ENCODE results near the gene HMGCS2. TPM values are rescaled to one million over a fixed set of nuclear protein-coding genes. Genes with fewer than 3 reads are reported as not detected.
A peak's percentile ranks its signal among the peaks of the same experiment; 100 is the strongest.

The HMGCS2 gene
- total and polyA plus RNA-seq, 9 of the 15 experiments (the other 6 are each of a cell fraction or from before 2014, with no cell fraction given), result 0.13 TPM; not detected in 8

DNA sequence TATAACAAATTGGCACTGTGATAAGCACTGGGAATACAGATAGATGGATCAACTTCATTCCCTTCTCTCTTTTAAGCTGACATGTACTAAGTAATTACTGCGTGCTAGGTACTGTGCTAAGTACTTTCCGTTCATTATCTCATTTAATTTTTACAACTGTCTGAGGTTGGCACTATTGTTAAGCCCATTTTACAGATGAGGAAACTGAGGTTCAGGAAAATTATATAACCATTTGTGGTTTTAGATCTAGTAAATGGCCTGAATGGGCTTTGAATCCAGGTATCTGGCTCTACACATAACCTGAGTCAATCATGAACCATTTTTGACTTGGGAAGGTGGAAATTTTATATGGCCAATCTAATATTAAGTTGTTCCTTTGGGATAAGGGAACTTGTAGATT is 3.6 kb upstream of the HMGCS2 start (continued):
- peak; percentile 83 for TF ChIP-seq BCOR (IDR thresholded peaks at IDR 0.05)
- no peak for TF ChIP-seq TRIM28 (IDR thresholded peaks at IDR 0.05)

DNA sequence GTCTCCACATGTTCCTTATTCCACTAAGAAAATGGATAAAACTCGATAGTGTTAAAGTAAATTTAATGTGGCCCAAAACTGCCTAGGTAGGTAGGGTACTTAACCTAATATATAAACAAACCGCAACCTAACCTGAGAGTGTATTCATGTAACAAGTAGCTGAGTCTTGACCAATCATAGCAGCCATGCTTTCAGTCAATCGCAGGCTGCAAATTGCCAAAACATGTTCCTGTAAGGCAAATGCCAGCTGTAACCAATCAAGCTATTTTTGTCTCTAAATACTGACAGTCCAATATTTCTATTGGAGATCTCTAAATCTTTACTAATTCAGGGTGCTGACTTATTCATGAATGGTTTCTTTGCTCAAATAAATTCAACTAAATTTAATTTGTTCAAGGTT is 3.1 kb upstream of the HMGCS2 start:
- Histone ChIP-seq H3K79me2 (ENCODE audit: control insufficient read depth, insufficient read depth, low read length) (no peaks in the 10 kb centered on the region), H3K9me1 (ENCODE audit: control insufficient read depth, insufficient read depth, low read length) (no peaks in the 10 kb centered on the region), H3K4me3 (no peak overlapping the region), H3K4me1 (replicated peaks in 1 of 2; ENCODE audit: control insufficient read depth in 2 of 2, insufficient read depth in 2 of 2, low read length in 2 of 2) (no peaks in the 10 kb centered on the region), H4K20me1 (replicated peaks; ENCODE audit: control insufficient read depth, insufficient read depth, low read length) (no peaks in the 10 kb centered on the region), H3K9me3 (replicated peaks; ENCODE audit: control insufficient read depth, insufficient read depth, low read depth, low read length) (no peaks in the 10 kb centered on the region), H3K9ac (ENCODE audit: insufficient read depth in 1 of 2, low read depth in 2 of 2, low read length in 2 of 2) (no peak overlapping the region), H3K36me3 (ENCODE audit: control insufficient read depth, insufficient read depth, low read length) (no peaks in the 10 kb centered on the region), H3K27me3 (ENCODE audit: control insufficient read depth in 2 of 2, insufficient read depth in 2 of 2, low read length in 2 of 2) (peaks cover 8 to 13% of the 10 kb centered on the region in 2 experiments), H3K27ac (ENCODE audit: extremely low read depth, low read depth, low read length) (no peak overlapping the region), H2AFZ (ENCODE audit: low read depth, low read length) (no peak overlapping the region), H3K4me2 (ENCODE audit: insufficient read depth, low read length) (no peak overlapping the region)
- no peak for DNase-seq (ENCODE audit: extremely low read depth in 1 of 4, low spot score in 3 of 4)
- BruUV-seq (replicated peaks), result no TSS peak
- no peak for ATAC-seq
- ChIA-PET CTCF (ENCODE audit: low intra/inter-chr PET ratio) (no interaction called here), POLR2A (interaction anchor here (0.7 kb wide), 1 partner anchor 104 kb away, joined by 3 read pairs; no protein-coding TSS in a partner anchor)
- WGBS (ENCODE audit: insufficient coverage, low coverage, missing lambda C conversion rate), result 3% methylated on average over 3 of the region's 3 CpGs
- in situ Hi-C loops (cut with MboI), result no loop called here
- intact Hi-C loops (cut with micrococcal nuclease), result no loop called here
- TF ChIP-seq SAFB2 (IDR thresholded peaks at IDR 0.05; ENCODE audit: borderline replicate concordance, low read depth, low read length, severe bottlenecking) (no peak), EP400 (IDR thresholded peaks at IDR 0.05) (no peak), ZNF24 (IDR thresholded peaks at IDR 0.05) (no peak), ZNF436 (CRISPR knock-in tag; IDR thresholded peaks at IDR 0.05) (no peak), RBM25 (IDR thresholded peaks at IDR 0.05; ENCODE audit: low read depth, low read length, severe bottlenecking) (no peak), ZFPM2 (CRISPR knock-in tag; IDR thresholded peaks at IDR 0.05) (no peak), RFX7 (CRISPR knock-in tag; IDR thresholded peaks at IDR 0.05) (no peak), ZNF224 (CRISPR knock-in tag; IDR thresholded peaks at IDR 0.05) (no peak), DIDO1 (tag; IDR thresholded peaks at IDR 0.05; ENCODE audit: low read depth) (no peak)
- no peak for FAIRE-seq

All from K562 (cell line).